GM12865 (cell line): ENCODE measurements around the gene PRELP.

Experiments used
- DNase-seq: peaks from one replicate; pipeline ENCODE4 v3.0.0; 2010; ENCODE audit warnings: low read depth
- H3K4me3 ChIP-seq: 2 replicates; pipeline ENCODE4 v1.5.1; 2011; ENCODE audit warnings: mild to moderate bottlenecking, low read depth, low read length, control low read depth
- CTCF ChIP-seq: IDR thresholded peaks from 2 replicates; pipeline ENCODE4 v1.5.1; 2011; ENCODE audit warnings: low read length, control low read depth, low read depth, inconsistent platforms; ENCODE audit not compliant: insufficient read depth; ENCODE audit errors: missing control alignments

The PRELP gene

GRCh38 chr1:203453616-203454015 lies 22.0 kb upstream of the PRELP start:
- TF ChIP-seq CTCF = no peak
- no peak for DNase-seq
- H3K4me3 ChIP-seq = no peak overlapping the region

GRCh38 chr1:203454986-203455471 lies 20.6 kb upstream of the PRELP start:
- DNase-seq = no peak
- no peak for TF ChIP-seq CTCF
- H3K4me3 ChIP-seq = no peak overlapping the region

GRCh38 chr1:203455706-203456105 lies 19.9 kb upstream of the PRELP start:
- no peak overlapping the region for H3K4me3 ChIP-seq
- no peak for TF ChIP-seq CTCF
- no peak for DNase-seq

- no peak overlapping the region for H3K4me3 ChIP-seq
- DNase-seq = no peak
- no peak for TF ChIP-seq CTCF
Measured at GRCh38 chr1:203456577-203456976, 19.0 kb upstream of the PRELP start.

GRCh38 chr1:203458078-203458477 lies 17.5 kb upstream of the PRELP start:
- no peak overlapping the region for H3K4me3 ChIP-seq
- no peak for DNase-seq
- no peak for TF ChIP-seq CTCF

DNA sequence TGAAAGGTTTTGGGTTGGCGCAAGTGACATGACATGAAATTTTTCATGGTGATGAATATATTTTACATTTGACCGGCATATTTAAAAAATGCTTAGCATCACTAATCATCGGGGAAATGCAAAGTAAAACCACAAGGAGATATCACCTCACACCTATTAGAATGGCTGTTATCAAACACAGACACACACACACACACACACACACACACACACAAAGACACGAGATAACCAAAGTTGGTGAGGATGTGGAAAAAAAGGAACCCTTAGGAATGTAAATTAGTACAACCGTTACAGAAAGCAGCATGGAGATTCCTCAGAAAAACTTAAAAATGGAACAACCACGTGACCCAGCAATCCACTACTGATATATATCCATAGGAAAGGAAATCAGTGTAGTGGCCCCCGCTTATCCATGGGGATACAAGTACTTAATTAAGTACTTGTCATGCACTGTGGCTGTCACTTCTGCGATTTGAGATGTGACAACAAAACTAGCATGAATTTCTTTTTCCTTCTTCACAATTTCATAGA lies 15.9 kb upstream of the PRELP start:
- H3K4me3 ChIP-seq = no peak overlapping the region
- DNase-seq = no peak
- TF ChIP-seq CTCF = no peak

DNA sequence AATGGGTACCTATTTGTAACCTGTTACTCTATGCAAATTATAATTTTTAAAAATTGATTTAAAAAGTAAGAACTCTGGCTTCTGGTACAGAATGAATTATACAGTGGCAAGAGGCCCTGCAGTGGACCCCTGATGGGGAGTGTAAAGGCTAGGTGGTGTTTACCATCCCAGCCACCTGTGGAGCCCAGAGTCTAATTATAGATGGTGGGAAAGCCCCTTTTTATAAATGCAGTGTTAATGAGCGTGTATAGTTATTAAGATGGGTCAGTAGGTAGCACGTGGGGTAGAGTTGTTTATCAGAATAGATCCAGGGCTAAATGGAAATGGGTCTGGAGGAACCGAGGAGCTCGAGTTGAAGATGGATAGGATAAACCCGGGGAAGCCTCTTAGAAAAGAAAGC lies 13.9 kb upstream of the PRELP start:
- H3K4me3 ChIP-seq = no peak overlapping the region
- DNase-seq = no peak
- TF ChIP-seq CTCF = no peak
